HEK293 (cell line): Measurements from ENCODE around the gene KSR1.

Experiments
- BCL11A ChIP-seq: fragments of 450-650 bp; formaldehyde crosslinking; IDR thresholded peaks from 2 replicates; pipeline ENCODE4 v1.5.1; 2016; ENCODE audit warnings: low read depth, missing biosample characterization, missing genetic modification characterization
- HOXA7 ChIP-seq: sonication (generic); formaldehyde crosslinking; IDR thresholded peaks from 2 replicates; pipeline ENCODE4 v1.8.1; 2022; ENCODE audit warnings: missing genetic modification reagents, borderline replicate concordance
- OVOL3 ChIP-seq: fragments of 450-650 bp; formaldehyde crosslinking; IDR thresholded peaks from 2 replicates; pipeline ENCODE4 v1.5.1; 2016; ENCODE audit warnings: missing biosample characterization, missing genetic modification characterization
- SETDB1 ChIP-seq: IDR thresholded peaks from one replicate; pipeline ENCODE4 v1.6.1; 2017; ENCODE audit warnings: mild to moderate bottlenecking, low read length, moderate library complexity, mixed read lengths; ENCODE audit not compliant: insufficient read length
- TCF7L2 ChIP-seq: IDR thresholded peaks from 2 replicates; pipeline ENCODE4 v1.6.1; 2011; ENCODE audit warnings: low read depth, mild to moderate bottlenecking, inconsistent platforms, low read length, moderate library complexity, borderline replicate concordance
- ZBTB8A ChIP-seq: fragments of 450-650 bp; formaldehyde crosslinking; IDR thresholded peaks from 2 replicates; pipeline ENCODE4 v1.5.1; 2016; ENCODE audit warnings: missing biosample characterization, missing genetic modification characterization
- ZFP37 ChIP-seq: fragments of 450-650 bp; formaldehyde crosslinking; IDR thresholded peaks from 2 replicates; pipeline ENCODE4 v1.5.1; 2016; ENCODE audit warnings: missing biosample characterization, missing genetic modification characterization
- ZFP69B ChIP-seq: fragments of 450-650 bp; formaldehyde crosslinking; IDR thresholded peaks from 2 replicates; pipeline ENCODE4 v1.5.1; 2016; ENCODE audit warnings: missing biosample characterization, missing genetic modification characterization
- ZNF140 ChIP-seq: fragments of 450-650 bp; formaldehyde crosslinking; IDR thresholded peaks from 2 replicates; pipeline ENCODE4 v1.5.1; 2016; ENCODE audit warnings: missing biosample characterization, missing genetic modification characterization
- ZNF2 ChIP-seq: fragments of 450-650 bp; formaldehyde crosslinking; IDR thresholded peaks from 2 replicates; pipeline ENCODE4 v1.5.1; 2016; ENCODE audit warnings: missing biosample characterization, missing genetic modification characterization
- ZNF23 ChIP-seq: fragments of 450-650 bp; formaldehyde crosslinking; IDR thresholded peaks from 2 replicates; pipeline ENCODE4 v1.5.1; 2016; ENCODE audit warnings: missing biosample characterization, missing genetic modification characterization, borderline replicate concordance
- ZNF324 ChIP-seq: fragments of 450-650 bp; formaldehyde crosslinking; IDR thresholded peaks from 2 replicates; pipeline ENCODE4 v1.5.1; 2016; ENCODE audit warnings: missing biosample characterization, missing genetic modification characterization
- ZNF48 ChIP-seq: fragments of 450-650 bp; formaldehyde crosslinking; IDR thresholded peaks from 2 replicates; pipeline ENCODE4 v1.5.1; 2016; ENCODE audit warnings: missing biosample characterization, missing genetic modification characterization
- ZNF529 ChIP-seq: fragments of 450-650 bp; formaldehyde crosslinking; IDR thresholded peaks from 2 replicates; pipeline ENCODE4 v1.5.1; 2017; ENCODE audit warnings: missing genetic modification characterization, missing biosample characterization; ENCODE audit not compliant: insufficient replicate concordance
- ZNF555 ChIP-seq: fragments of 450-650 bp; formaldehyde crosslinking; conservative IDR thresholded peaks from 2 replicates; pipeline ENCODE4 v1.5.1; 2017; ENCODE audit warnings: missing biosample characterization, mild to moderate bottlenecking, missing genetic modification characterization, inconsistent platforms
- ZNF560 ChIP-seq: fragments of 450-650 bp; formaldehyde crosslinking; IDR thresholded peaks from 2 replicates; pipeline ENCODE4 v1.5.1; 2017; ENCODE audit warnings: missing biosample characterization, missing genetic modification characterization, borderline replicate concordance
- ZNF623 ChIP-seq: fragments of 450-650 bp; formaldehyde crosslinking; IDR thresholded peaks from 2 replicates; pipeline ENCODE4 v1.5.1; 2016; ENCODE audit warnings: missing biosample characterization, missing genetic modification characterization
- ZNF660 ChIP-seq: fragments of 450-650 bp; IDR thresholded peaks from 2 replicates; pipeline ENCODE4 v1.5.1; 2018; ENCODE audit warnings: missing biosample characterization, mild to moderate bottlenecking, missing genetic modification characterization
- ZNF747 ChIP-seq: fragments of 450-650 bp; formaldehyde crosslinking; IDR thresholded peaks from 2 replicates; pipeline ENCODE4 v1.5.1; 2016; ENCODE audit warnings: missing biosample characterization, missing genetic modification characterization
- ZNF776 ChIP-seq: fragments of 450-650 bp; formaldehyde crosslinking; IDR thresholded peaks from 2 replicates; pipeline ENCODE4 v1.5.0; 2017; ENCODE audit warnings: missing biosample characterization, missing genetic modification characterization, borderline replicate concordance
- TF ChIP-seq, protein P1 (sequence below): fragments of 450-650 bp; formaldehyde crosslinking; conservative IDR thresholded peaks from 2 replicates; pipeline ENCODE4 v1.5.1; 2016; ENCODE audit warnings: low read depth, missing biosample characterization, missing genetic modification characterization
- TF ChIP-seq, protein P2 (sequence below): fragments of 450-650 bp; formaldehyde crosslinking; IDR thresholded peaks from 2 replicates; pipeline ENCODE4; 2016; ENCODE audit warnings: missing biosample characterization, missing genetic modification characterization
- TF ChIP-seq, protein P3 (sequence below): fragments of 450-650 bp; formaldehyde crosslinking; IDR thresholded peaks from 2 replicates; pipeline ENCODE4 v1.5.1; 2016; ENCODE audit warnings: missing biosample characterization, missing genetic modification characterization
- TF ChIP-seq, protein P4 (sequence below): fragments of 450-650 bp; formaldehyde crosslinking; IDR thresholded peaks from 2 replicates; pipeline ENCODE4 v1.5.1; 2016; ENCODE audit warnings: missing biosample characterization, missing genetic modification characterization
- TF ChIP-seq, protein P5 (sequence below): fragments of 450-650 bp; formaldehyde crosslinking; IDR thresholded peaks from 2 replicates; pipeline ENCODE4 v1.5.1; 2016; ENCODE audit warnings: missing biosample characterization, missing genetic modification characterization

KSR1 gene

DNA sequence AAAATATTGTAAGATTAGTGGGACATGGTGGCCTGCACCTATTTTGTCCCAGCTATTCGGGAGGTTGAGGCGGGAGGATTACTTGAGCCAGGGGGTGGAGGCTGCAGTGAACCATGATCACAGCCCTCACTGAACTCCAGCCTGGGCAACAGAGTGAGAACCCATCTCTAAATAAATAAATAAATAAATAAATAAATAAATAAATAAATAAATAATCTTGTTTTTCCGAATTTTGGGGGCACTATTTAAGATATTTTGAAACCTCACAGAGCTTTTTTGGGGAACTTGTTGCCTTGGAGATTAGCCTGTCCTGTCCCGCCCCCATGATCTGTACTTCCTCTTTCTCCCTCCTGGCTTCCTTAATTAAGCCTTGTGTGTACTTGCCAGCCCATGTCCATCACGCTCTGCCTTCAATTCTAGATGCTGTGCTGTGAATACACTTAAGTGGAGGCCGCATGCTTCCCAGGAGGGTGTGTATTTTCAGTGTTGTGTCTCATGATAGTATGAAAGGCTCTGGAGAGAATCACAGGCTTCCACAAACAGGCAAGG is 179.1 kb downstream of the KSR1 start (continued):
- peak; percentile 55; the same call in 1 of the 2 replicates for TF ChIP-seq ZBTB8A
- TF ChIP-seq, protein P1, sequence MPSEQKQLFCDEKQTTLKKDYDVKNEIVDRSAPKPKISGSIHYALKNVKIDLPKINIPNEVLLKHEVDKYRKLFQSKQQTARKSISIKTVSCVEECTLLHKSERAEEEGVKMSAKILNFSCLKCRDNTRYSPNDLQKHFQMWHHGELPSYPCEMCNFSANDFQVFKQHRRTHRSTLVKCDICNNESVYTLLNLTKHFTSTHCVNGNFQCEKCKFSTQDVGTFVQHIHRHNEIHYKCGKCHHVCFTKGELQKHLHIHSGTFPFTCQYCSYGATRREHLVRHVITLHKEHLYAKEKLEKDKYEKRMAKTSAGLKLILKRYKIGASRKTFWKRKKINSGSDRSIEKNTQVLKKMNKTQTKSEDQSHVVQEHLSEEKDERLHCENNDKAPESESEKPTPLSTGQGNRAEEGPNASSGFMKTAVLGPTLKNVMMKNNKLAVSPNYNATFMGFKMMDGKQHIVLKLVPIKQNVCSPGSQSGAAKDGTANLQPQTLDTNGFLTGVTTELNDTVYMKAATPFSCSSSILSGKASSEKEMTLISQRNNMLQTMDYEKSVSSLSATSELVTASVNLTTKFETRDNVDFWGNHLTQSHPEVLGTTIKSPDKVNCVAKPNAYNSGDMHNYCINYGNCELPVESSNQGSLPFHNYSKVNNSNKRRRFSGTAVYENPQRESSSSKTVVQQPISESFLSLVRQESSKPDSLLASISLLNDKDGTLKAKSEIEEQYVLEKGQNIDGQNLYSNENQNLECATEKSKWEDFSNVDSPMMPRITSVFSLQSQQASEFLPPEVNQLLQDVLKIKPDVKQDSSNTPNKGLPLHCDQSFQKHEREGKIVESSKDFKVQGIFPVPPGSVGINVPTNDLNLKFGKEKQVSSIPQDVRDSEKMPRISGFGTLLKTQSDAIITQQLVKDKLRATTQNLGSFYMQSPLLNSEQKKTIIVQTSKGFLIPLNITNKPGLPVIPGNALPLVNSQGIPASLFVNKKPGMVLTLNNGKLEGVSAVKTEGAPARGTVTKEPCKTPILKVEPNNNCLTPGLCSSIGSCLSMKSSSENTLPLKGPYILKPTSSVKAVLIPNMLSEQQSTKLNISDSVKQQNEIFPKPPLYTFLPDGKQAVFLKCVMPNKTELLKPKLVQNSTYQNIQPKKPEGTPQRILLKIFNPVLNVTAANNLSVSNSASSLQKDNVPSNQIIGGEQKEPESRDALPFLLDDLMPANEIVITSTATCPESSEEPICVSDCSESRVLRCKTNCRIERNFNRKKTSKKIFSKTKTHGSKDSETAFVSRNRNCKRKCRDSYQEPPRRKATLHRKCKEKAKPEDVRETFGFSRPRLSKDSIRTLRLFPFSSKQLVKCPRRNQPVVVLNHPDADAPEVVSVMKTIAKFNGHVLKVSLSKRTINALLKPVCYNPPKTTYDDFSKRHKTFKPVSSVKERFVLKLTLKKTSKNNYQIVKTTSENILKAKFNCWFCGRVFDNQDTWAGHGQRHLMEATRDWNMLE (tag by site-specific recombination): peak; percentile 72; the same call in 1 of the 2 replicates
- no peak for TF ChIP-seq OVOL3 (tag by site-specific recombination)
- no peak for TF ChIP-seq TCF7L2
- peak; percentile 42 for TF ChIP-seq ZNF555 (tag by site-specific recombination)
- TF ChIP-seq ZNF747 (tag by site-specific recombination): no peak
- peak; percentile 40; the same call in 1 of the 2 replicates for TF ChIP-seq ZNF140 (tag by site-specific recombination)
- TF ChIP-seq, protein P2, sequence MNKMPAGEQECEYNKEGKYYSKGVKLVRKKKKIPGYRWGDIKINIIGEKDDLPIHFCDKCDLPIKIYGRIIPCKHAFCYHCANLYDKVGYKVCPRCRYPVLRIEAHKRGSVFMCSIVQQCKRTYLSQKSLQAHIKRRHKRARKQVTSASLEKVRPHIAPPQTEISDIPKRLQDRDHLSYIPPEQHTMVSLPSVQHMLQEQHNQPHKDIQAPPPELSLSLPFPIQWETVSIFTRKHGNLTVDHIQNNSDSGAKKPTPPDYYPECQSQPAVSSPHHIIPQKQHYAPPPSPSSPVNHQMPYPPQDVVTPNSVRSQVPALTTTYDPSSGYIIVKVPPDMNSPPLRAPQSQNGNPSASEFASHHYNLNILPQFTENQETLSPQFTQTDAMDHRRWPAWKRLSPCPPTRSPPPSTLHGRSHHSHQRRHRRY (tag by site-specific recombination): no peak
- TF ChIP-seq ZFP37 (tag by site-specific recombination): no peak
- TF ChIP-seq HOXA7: no peak
- TF ChIP-seq ZNF23: no peak
- TF ChIP-seq ZNF560 (tag by site-specific recombination): 0 out of 2 replicates have a peak, but pooled peaks have one; percentile 40
- TF ChIP-seq SETDB1: no peak
- no peak for TF ChIP-seq ZNF48 (tag by site-specific recombination)
- TF ChIP-seq ZNF623: peak; percentile 59
- TF ChIP-seq, protein P3, sequence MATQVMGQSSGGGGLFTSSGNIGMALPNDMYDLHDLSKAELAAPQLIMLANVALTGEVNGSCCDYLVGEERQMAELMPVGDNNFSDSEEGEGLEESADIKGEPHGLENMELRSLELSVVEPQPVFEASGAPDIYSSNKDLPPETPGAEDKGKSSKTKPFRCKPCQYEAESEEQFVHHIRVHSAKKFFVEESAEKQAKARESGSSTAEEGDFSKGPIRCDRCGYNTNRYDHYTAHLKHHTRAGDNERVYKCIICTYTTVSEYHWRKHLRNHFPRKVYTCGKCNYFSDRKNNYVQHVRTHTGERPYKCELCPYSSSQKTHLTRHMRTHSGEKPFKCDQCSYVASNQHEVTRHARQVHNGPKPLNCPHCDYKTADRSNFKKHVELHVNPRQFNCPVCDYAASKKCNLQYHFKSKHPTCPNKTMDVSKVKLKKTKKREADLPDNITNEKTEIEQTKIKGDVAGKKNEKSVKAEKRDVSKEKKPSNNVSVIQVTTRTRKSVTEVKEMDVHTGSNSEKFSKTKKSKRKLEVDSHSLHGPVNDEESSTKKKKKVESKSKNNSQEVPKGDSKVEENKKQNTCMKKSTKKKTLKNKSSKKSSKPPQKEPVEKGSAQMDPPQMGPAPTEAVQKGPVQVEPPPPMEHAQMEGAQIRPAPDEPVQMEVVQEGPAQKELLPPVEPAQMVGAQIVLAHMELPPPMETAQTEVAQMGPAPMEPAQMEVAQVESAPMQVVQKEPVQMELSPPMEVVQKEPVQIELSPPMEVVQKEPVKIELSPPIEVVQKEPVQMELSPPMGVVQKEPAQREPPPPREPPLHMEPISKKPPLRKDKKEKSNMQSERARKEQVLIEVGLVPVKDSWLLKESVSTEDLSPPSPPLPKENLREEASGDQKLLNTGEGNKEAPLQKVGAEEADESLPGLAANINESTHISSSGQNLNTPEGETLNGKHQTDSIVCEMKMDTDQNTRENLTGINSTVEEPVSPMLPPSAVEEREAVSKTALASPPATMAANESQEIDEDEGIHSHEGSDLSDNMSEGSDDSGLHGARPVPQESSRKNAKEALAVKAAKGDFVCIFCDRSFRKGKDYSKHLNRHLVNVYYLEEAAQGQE: no peak
- TF ChIP-seq, protein P4, sequence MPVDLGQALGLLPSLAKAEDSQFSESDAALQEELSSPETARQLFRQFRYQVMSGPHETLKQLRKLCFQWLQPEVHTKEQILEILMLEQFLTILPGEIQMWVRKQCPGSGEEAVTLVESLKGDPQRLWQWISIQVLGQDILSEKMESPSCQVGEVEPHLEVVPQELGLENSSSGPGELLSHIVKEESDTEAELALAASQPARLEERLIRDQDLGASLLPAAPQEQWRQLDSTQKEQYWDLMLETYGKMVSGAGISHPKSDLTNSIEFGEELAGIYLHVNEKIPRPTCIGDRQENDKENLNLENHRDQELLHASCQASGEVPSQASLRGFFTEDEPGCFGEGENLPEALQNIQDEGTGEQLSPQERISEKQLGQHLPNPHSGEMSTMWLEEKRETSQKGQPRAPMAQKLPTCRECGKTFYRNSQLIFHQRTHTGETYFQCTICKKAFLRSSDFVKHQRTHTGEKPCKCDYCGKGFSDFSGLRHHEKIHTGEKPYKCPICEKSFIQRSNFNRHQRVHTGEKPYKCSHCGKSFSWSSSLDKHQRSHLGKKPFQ (tag by site-specific recombination): no peak
- TF ChIP-seq, protein P5, sequence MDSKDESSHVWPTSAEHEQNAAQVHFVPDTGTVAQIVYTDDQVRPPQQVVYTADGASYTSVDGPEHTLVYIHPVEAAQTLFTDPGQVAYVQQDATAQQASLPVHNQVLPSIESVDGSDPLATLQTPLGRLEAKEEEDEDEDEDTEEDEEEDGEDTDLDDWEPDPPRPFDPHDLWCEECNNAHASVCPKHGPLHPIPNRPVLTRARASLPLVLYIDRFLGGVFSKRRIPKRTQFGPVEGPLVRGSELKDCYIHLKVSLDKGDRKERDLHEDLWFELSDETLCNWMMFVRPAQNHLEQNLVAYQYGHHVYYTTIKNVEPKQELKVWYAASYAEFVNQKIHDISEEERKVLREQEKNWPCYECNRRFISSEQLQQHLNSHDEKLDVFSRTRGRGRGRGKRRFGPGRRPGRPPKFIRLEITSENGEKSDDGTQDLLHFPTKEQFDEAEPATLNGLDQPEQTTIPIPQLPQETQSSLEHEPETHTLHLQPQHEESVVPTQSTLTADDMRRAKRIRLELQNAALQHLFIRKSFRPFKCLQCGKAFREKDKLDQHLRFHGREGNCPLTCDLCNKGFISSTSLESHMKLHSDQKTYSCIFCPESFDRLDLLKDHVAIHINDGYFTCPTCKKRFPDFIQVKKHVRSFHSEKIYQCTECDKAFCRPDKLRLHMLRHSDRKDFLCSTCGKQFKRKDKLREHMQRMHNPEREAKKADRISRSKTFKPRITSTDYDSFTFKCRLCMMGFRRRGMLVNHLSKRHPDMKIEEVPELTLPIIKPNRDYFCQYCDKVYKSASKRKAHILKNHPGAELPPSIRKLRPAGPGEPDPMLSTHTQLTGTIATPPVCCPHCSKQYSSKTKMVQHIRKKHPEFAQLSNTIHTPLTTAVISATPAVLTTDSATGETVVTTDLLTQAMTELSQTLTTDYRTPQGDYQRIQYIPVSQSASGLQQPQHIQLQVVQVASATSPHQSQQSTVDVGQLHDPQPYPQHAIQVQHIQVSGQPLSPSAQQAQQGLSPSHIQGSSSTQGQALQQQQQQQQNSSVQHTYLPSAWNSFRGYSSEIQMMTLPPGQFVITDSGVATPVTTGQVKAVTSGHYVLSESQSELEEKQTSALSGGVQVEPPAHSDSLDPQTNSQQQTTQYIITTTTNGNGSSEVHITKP: no peak
- no peak for TF ChIP-seq ZNF529
- TF ChIP-seq BCL11A (tag by site-specific recombination): no peak
- TF ChIP-seq ZFP69B (tag by site-specific recombination): no peak
- no peak for TF ChIP-seq ZNF776 (tag by site-specific recombination)
- no peak for TF ChIP-seq ZNF660 (tag by site-specific recombination)
- no peak for TF ChIP-seq ZNF2 (tag by site-specific recombination)
- TF ChIP-seq ZNF324: no peak
